SK-N-SH treated with all-trans-retinoic acid at 6 μM for 48 hours (cell line): ENCODE results near the gene TMA7.

Source experiments
- ATAC-seq: fragments of 200-7000 bp; cut with Tn5 transposase; 3 replicates; pipeline ENCODE4 v1.9.1; 2020; ENCODE audit warnings: mild to moderate bottlenecking, moderate library complexity
- ARNTL ChIP-seq: fragments of 450-650 bp; formaldehyde crosslinking; IDR thresholded peaks from 2 replicates; pipeline ENCODE4 v1.5.0; 2020; ENCODE audit warnings: low read depth, mild to moderate bottlenecking, moderate library complexity, borderline replicate concordance
- CSDC2 ChIP-seq: fragments of 250-450 bp; sonication (Bioruptor Pico); IDR thresholded peaks from 2 replicates; pipeline ENCODE4 v1.5.0; 2020; ENCODE audit warnings: mild to moderate bottlenecking, moderate library complexity
- ESRRG ChIP-seq: fragments of 250-450 bp; sonication (Bioruptor Pico); IDR thresholded peaks from 2 replicates; pipeline ENCODE4 v1.6.1; 2021; ENCODE audit warnings: mild to moderate bottlenecking
- GLIS3 ChIP-seq: fragments of 250-450 bp; sonication (Bioruptor Pico); IDR thresholded peaks from 2 replicates; pipeline ENCODE4 v1.5.0; 2020; ENCODE audit warnings: mild to moderate bottlenecking, moderate library complexity
- ISL1 ChIP-seq: fragments of 250-450 bp; sonication (Bioruptor Pico); IDR thresholded peaks from 2 replicates; pipeline ENCODE4 v2.1.2; 2022; ENCODE audit warnings: mild to moderate bottlenecking, moderate library complexity
- OSR1 ChIP-seq: fragments of 250-450 bp; sonication (Bioruptor Pico); IDR thresholded peaks from 2 replicates; pipeline ENCODE4 v1.8.0; 2022; ENCODE audit warnings: moderate library complexity, mild to moderate bottlenecking, inconsistent platforms
- PPARA ChIP-seq: fragments of 250-450 bp; sonication (Bioruptor Pico); IDR thresholded peaks from 2 replicates; pipeline ENCODE4 v1.5.0; 2020; ENCODE audit warnings: mild to moderate bottlenecking, borderline replicate concordance
- RARB ChIP-seq: fragments of 250-450 bp; sonication (Bioruptor Pico); IDR thresholded peaks from 2 replicates; pipeline ENCODE4 v1.8.0; 2021; ENCODE audit warnings: mild to moderate bottlenecking, moderate library complexity
- SNAI2 ChIP-seq: fragments of 250-450 bp; sonication (Bioruptor Pico); IDR thresholded peaks from 2 replicates; pipeline ENCODE4 v1.5.0; 2020; ENCODE audit warnings: mild to moderate bottlenecking, moderate library complexity
- TCF4 ChIP-seq: fragments of 250-450 bp; sonication (Bioruptor Pico); IDR thresholded peaks from 2 replicates; pipeline ENCODE4 v1.8.0; 2021; ENCODE audit warnings: mild to moderate bottlenecking, moderate library complexity, borderline replicate concordance
- TOX ChIP-seq: fragments of 250-450 bp; sonication (Bioruptor Pico); IDR thresholded peaks from 2 replicates; pipeline ENCODE4 v1.8.0; 2021; ENCODE audit warnings: mild to moderate bottlenecking, moderate library complexity, borderline replicate concordance
- ZC3H10 ChIP-seq: fragments of 250-450 bp; sonication (Bioruptor Pico); IDR thresholded peaks from 2 replicates; pipeline ENCODE4 v1.5.1; 2021; ENCODE audit warnings: mild to moderate bottlenecking, moderate library complexity
- ZFP3 ChIP-seq: fragments of 250-450 bp; sonication (Bioruptor Pico); IDR thresholded peaks from 2 replicates; pipeline ENCODE4 v1.5.0; 2020; ENCODE audit warnings: mild to moderate bottlenecking, moderate library complexity
- ZFP30 ChIP-seq: fragments of 450-650 bp; formaldehyde crosslinking; IDR thresholded peaks from 2 replicates; pipeline ENCODE4 v1.5.0; 2022; ENCODE audit warnings: mild to moderate bottlenecking, moderate library complexity
- ZNF565 ChIP-seq: fragments of 450-650 bp; formaldehyde crosslinking; conservative IDR thresholded peaks from 2 replicates; pipeline ENCODE4 v1.5.0; 2020; ENCODE audit warnings: low read depth, mild to moderate bottlenecking, moderate library complexity
- ZNF70 ChIP-seq: fragments of 450-650 bp; formaldehyde crosslinking; IDR thresholded peaks from 2 replicates; pipeline ENCODE4 v1.5.0; 2020; ENCODE audit warnings: mild to moderate bottlenecking, moderate library complexity
- ZNF8 ChIP-seq: fragments of 450-650 bp; formaldehyde crosslinking; IDR thresholded peaks from 2 replicates; pipeline ENCODE4 v1.5.0; 2020; ENCODE audit warnings: mild to moderate bottlenecking, moderate library complexity
- TF ChIP-seq, protein P1 (sequence below): fragments of 250-450 bp; sonication (Bioruptor Pico); IDR thresholded peaks from 2 replicates; pipeline ENCODE4 v1.5.1; 2020; ENCODE audit warnings: low read depth, mild to moderate bottlenecking, moderate library complexity
- TF ChIP-seq, protein P2 (sequence below): fragments of 250-450 bp; sonication (Bioruptor Pico); IDR thresholded peaks from 2 replicates; pipeline ENCODE4 v1.8.0; 2020; ENCODE audit warnings: mild to moderate bottlenecking, moderate library complexity, borderline replicate concordance
- TF ChIP-seq, protein P3 (sequence below): fragments of 250-450 bp; sonication (Bioruptor Pico); IDR thresholded peaks from 2 replicates; pipeline ENCODE4 v1.5.1; 2021; ENCODE audit warnings: mild to moderate bottlenecking, moderate library complexity
- TF ChIP-seq, protein P4 (sequence below): fragments of 250-450 bp; sonication (Bioruptor Pico); IDR thresholded peaks from 2 replicates; pipeline ENCODE4 v1.5.0; 2020; ENCODE audit warnings: mild to moderate bottlenecking, moderate library complexity
- TF ChIP-seq, protein P5 (sequence below): fragments of 250-450 bp; sonication (Bioruptor Pico); IDR thresholded peaks from 2 replicates; pipeline ENCODE4 v1.8.0; 2021; ENCODE audit warnings: low read depth, mild to moderate bottlenecking, moderate library complexity, borderline replicate concordance

TMA7 gene

DNA sequence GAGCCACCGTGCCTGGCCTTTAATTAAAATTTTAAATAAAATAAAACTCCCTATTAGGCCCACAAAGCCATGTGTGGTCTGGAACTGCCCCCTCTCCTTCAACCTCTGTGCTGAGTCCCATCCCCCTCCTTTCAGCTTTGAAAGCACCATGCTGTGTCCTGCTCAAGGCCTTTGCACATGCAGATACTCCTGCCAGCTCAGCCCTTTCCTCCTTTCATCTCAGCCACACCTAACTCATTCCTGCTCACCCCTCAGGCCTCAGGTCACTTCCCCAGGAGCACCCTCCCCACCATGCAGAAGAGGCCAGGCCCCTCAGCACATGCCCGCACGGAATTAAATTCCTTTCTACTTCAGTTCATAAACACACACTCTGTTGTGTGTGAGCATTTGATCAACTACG is 34.6 kb downstream of the TMA7 start:
- ATAC-seq, result no peak
- TF ChIP-seq PPARA (CRISPR knock-in tag), result no peak
- TF ChIP-seq, protein P1, sequence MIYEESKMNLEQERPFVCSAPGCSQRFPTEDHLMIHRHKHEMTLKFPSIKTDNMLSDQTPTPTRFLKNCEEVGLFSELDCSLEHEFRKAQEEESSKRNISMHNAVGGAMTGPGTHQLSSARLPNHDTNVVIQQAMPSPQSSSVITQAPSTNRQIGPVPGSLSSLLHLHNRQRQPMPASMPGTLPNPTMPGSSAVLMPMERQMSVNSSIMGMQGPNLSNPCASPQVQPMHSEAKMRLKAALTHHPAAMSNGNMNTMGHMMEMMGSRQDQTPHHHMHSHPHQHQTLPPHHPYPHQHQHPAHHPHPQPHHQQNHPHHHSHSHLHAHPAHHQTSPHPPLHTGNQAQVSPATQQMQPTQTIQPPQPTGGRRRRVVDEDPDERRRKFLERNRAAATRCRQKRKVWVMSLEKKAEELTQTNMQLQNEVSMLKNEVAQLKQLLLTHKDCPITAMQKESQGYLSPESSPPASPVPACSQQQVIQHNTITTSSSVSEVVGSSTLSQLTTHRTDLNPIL, result no peak
- TF ChIP-seq ISL1, result no peak
- no peak for TF ChIP-seq ARNTL (CRISPR knock-in tag)
- no peak for TF ChIP-seq RARB (CRISPR knock-in tag)
- TF ChIP-seq OSR1 (CRISPR knock-in tag), result no peak
- TF ChIP-seq ZC3H10 (CRISPR knock-in tag), result no peak
- no peak for TF ChIP-seq ZFP3
- TF ChIP-seq, protein P2, sequence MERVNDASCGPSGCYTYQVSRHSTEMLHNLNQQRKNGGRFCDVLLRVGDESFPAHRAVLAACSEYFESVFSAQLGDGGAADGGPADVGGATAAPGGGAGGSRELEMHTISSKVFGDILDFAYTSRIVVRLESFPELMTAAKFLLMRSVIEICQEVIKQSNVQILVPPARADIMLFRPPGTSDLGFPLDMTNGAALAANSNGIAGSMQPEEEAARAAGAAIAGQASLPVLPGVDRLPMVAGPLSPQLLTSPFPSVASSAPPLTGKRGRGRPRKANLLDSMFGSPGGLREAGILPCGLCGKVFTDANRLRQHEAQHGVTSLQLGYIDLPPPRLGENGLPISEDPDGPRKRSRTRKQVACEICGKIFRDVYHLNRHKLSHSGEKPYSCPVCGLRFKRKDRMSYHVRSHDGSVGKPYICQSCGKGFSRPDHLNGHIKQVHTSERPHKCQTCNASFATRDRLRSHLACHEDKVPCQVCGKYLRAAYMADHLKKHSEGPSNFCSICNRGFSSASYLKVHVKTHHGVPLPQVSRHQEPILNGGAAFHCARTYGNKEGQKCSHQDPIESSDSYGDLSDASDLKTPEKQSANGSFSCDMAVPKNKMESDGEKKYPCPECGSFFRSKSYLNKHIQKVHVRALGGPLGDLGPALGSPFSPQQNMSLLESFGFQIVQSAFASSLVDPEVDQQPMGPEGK (CRISPR knock-in tag), result no peak; the same call in 1 of the 2 replicates
- no peak for TF ChIP-seq ZNF8 (CRISPR knock-in tag)
- TF ChIP-seq CSDC2 (CRISPR knock-in tag), result no peak
- TF ChIP-seq, protein P3, sequence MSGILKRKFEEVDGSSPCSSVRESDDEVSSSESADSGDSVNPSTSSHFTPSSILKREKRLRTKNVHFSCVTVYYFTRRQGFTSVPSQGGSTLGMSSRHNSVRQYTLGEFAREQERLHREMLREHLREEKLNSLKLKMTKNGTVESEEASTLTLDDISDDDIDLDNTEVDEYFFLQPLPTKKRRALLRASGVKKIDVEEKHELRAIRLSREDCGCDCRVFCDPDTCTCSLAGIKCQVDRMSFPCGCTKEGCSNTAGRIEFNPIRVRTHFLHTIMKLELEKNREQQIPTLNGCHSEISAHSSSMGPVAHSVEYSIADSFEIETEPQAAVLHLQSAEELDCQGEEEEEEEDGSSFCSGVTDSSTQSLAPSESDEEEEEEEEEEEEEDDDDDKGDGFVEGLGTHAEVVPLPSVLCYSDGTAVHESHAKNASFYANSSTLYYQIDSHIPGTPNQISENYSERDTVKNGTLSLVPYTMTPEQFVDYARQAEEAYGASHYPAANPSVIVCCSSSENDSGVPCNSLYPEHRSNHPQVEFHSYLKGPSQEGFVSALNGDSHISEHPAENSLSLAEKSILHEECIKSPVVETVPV (CRISPR knock-in tag), result no peak
- TF ChIP-seq TOX (CRISPR knock-in tag), result no peak
- TF ChIP-seq, protein P4, sequence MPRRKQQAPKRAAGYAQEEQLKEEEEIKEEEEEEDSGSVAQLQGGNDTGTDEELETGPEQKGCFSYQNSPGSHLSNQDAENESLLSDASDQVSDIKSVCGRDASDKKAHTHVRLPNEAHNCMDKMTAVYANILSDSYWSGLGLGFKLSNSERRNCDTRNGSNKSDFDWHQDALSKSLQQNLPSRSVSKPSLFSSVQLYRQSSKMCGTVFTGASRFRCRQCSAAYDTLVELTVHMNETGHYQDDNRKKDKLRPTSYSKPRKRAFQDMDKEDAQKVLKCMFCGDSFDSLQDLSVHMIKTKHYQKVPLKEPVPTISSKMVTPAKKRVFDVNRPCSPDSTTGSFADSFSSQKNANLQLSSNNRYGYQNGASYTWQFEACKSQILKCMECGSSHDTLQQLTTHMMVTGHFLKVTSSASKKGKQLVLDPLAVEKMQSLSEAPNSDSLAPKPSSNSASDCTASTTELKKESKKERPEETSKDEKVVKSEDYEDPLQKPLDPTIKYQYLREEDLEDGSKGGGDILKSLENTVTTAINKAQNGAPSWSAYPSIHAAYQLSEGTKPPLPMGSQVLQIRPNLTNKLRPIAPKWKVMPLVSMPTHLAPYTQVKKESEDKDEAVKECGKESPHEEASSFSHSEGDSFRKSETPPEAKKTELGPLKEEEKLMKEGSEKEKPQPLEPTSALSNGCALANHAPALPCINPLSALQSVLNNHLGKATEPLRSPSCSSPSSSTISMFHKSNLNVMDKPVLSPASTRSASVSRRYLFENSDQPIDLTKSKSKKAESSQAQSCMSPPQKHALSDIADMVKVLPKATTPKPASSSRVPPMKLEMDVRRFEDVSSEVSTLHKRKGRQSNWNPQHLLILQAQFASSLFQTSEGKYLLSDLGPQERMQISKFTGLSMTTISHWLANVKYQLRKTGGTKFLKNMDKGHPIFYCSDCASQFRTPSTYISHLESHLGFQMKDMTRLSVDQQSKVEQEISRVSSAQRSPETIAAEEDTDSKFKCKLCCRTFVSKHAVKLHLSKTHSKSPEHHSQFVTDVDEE (CRISPR knock-in tag), result no peak
- no peak for TF ChIP-seq ESRRG (CRISPR knock-in tag)
- no peak for TF ChIP-seq SNAI2

DNA sequence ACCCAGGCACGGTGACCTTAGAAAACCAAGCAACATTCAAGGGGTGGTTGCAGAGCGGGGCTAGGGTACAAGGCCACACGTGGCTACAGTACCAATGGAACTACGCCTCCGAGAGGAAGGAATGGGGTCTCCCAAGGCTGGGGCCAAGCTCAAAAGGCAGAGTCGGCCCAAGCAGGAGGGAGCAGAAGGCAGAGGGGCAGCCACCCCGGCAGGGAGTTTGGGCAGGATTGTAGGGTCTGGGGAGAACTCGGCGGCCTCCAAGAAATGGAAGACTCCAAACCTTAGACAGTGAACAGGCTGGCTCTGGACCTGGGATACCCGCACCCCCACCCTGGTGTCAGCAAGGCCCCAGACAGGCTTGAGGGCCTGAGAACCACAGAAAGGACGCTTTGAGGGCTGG is 35.1 kb downstream of the TMA7 start:
- ATAC-seq, result no peak
- TF ChIP-seq ZNF70 (CRISPR knock-in tag) (no peak), OSR1 (CRISPR knock-in tag) (no peak), ARNTL (CRISPR knock-in tag) (no peak), ZC3H10 (CRISPR knock-in tag) (no peak), ESRRG (CRISPR knock-in tag) (no peak), ISL1 (no peak), TCF4 (CRISPR knock-in tag) (no peak), ZFP3 (no peak)
- TF ChIP-seq, protein P2 (CRISPR knock-in tag), result 0 out of 2 replicates have a peak, but pooled peaks have one; percentile 11

DNA sequence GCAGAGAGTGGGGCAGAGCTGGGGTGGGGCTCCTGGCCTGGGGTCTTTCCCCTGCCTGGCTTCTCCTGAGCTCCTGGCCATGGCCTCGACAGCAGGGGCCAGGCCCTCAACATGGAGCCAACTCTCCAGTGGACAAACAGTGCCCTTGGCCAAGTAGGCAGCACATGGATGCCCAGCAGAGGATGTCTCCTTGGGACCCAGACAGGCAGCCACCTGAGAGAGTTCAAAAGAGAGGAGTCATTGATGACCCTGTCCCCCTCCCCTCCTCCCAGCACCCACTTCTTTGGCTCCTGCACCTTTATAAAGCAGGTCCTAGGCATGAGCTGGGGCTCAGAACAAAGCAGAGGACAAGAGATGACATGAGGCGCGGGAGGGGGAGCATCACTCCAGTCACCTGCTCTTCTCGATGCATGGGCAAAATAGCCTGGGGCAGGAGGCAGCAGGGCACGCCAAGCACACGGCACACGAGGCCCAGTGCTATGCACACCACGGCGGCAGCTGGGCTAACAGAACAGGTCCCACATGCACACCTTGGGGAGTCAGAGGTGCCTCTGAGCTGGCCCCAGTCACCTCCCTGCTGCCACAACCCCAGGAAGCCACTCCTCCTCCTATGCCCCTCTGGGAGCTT is 36.5 kb downstream of the TMA7 start:
- no peak for ATAC-seq
- TF ChIP-seq GLIS3 (CRISPR knock-in tag) (no peak), SNAI2 (no peak), ZNF8 (CRISPR knock-in tag) (no peak), CSDC2 (CRISPR knock-in tag) (no peak), ESRRG (CRISPR knock-in tag) (no peak), RARB (CRISPR knock-in tag) (no peak), ZNF565 (CRISPR knock-in tag) (no peak), ARNTL (CRISPR knock-in tag) (no peak), ZFP30 (CRISPR knock-in tag) (no peak), TOX (CRISPR knock-in tag) (no peak)
- TF ChIP-seq, protein P3 (CRISPR knock-in tag), result no peak
- TF ChIP-seq, protein P5, sequence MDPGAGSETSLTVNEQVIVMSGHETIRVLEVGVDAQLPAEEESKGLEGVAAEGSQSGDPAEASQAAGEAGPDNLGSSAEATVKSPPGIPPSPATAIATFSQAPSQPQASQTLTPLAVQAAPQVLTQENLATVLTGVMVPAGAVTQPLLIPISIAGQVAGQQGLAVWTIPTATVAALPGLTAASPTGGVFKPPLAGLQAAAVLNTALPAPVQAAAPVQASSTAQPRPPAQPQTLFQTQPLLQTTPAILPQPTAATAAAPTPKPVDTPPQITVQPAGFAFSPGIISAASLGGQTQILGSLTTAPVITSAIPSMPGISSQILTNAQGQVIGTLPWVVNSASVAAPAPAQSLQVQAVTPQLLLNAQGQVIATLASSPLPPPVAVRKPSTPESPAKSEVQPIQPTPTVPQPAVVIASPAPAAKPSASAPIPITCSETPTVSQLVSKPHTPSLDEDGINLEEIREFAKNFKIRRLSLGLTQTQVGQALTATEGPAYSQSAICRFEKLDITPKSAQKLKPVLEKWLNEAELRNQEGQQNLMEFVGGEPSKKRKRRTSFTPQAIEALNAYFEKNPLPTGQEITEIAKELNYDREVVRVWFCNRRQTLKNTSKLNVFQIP, result no peak
- TF ChIP-seq, protein P2 (CRISPR knock-in tag), result no peak
